Upper lobe of left lung (tissue), 4 donors: ENCODE data around the gene PRR3.
"Not testable (repeated sequence)": the region's sequence is repeated elsewhere in the genome, so short reads cannot be mapped to it uniquely, and the experiment has no call there.

Experiments used
- CTCF ChIP-seq, 6 experiments: fragments of 450-650 bp in 4 of 6; fragments of 200-600 bp in 2 of 6; sonication (generic) in 2 of 6; IDR thresholded peaks; one replicate each; pipeline ENCODE4 v1.5.1; 2016 to 2019; ENCODE audit warnings: antibody characterized with exemption in 6 of 6
- EP300 ChIP-seq, 4 donors: sonication (generic); formaldehyde crosslinking; IDR thresholded peaks; one replicate each; pipeline ENCODE4 v1.5.1; 2017; ENCODE audit warnings: antibody characterized with exemption in 4 of 4, control low read depth in 2 of 4
- POLR2A ChIP-seq, 4 donors: fragments of 450-650 bp; IDR thresholded peaks; one replicate each; pipeline ENCODE4 v1.5.1; 2016 to 2017; ENCODE audit warnings: antibody characterized with exemption in 4 of 4, mild to moderate bottlenecking in 2 of 4
- POLR2AphosphoS5 ChIP-seq, 2 donors: sonication (generic); formaldehyde crosslinking; IDR thresholded peaks; one replicate each; pipeline ENCODE4 v1.5.1; 2017; ENCODE audit warnings: antibody characterized with exemption in 2 of 2

GRCh38 chr6:30521082-30521481 lies 36.0 kb upstream of the PRR3 start:
- peak in 1 of 4 donors; percentile 29 for TF ChIP-seq POLR2A (IDR thresholded peaks at IDR 0.05)
- TF ChIP-seq CTCF, EP300 (IDR thresholded peaks at IDR 0.05): not testable (repeated sequence)
- peak in 1 of 2 donors; percentile 48 for TF ChIP-seq POLR2AphosphoS5 (IDR thresholded peaks at IDR 0.05)
